K562 (cell line): ENCODE results near the gene PLEK2.

ENCODE experiments used
- CHD4 ChIP-seq: fragments of 200-600 bp; sonication (generic); IDR thresholded peaks from 3 replicates; pipeline ENCODE4 v1.6.1; 2012; ENCODE audit warnings: low read depth, mild to moderate bottlenecking, mixed read lengths, low read length, inconsistent platforms; ENCODE audit not compliant: insufficient read depth, insufficient replicate concordance, poor library complexity, severe bottlenecking
- CTCF ChIP-seq, 3 experiments: IDR thresholded peaks in 2 of 3; conservative IDR thresholded peaks in 1 of 3; 2 replicates each; pipeline ENCODE4 v1.5.1; 2011 to 2012; ENCODE audit warnings: low read length in 3 of 3, mild to moderate bottlenecking in 3 of 3, control low read depth in 2 of 3, improper control_type of control experiment in 1 of 3, inconsistent platforms in 1 of 3, low read depth in 1 of 3, mixed read lengths in 1 of 3, moderate library complexity in 1 of 3; ENCODE audit not compliant: insufficient read depth in 2 of 3
- HDAC2 ChIP-seq: fragments of 450-650 bp; IDR thresholded peaks from 2 replicates; pipeline ENCODE4 v1.6.1; 2016; ENCODE audit warnings: mild to moderate bottlenecking
- NFATC3 ChIP-seq: fragments of 450-650 bp; IDR thresholded peaks from 2 replicates; pipeline ENCODE4 v1.6.1; 2017; ENCODE audit warnings: mild to moderate bottlenecking
- NFYB ChIP-seq: IDR thresholded peaks from 2 replicates; pipeline ENCODE4 v1.6.1; 2011; ENCODE audit warnings: mild to moderate bottlenecking, moderate library complexity; ENCODE audit not compliant: insufficient read length; ENCODE audit errors: extremely low read depth
- NONO ChIP-seq, 2 experiments: fragments of 200-400 bp in 1 of 2; fragments of 450-650 bp in 1 of 2; formaldehyde crosslinking in 1 of 2; IDR thresholded peaks; 2 replicates each; pipeline ENCODE4 v1.6.1; 2017; ENCODE audit warnings: low read depth in 2 of 2, mild to moderate bottlenecking in 2 of 2, moderate library complexity in 2 of 2, low read length in 1 of 2
- POLR2AphosphoS5 ChIP-seq: IDR thresholded peaks from 2 replicates; pipeline ENCODE4 v1.6.1; 2011; ENCODE audit warnings: mild to moderate bottlenecking, low read depth, low read length, moderate library complexity; ENCODE audit not compliant: control insufficient read depth, insufficient read depth
- RFX5 ChIP-seq: IDR thresholded peaks from 2 replicates; pipeline ENCODE4 v1.6.1; 2011; ENCODE audit warnings: low read depth, mild to moderate bottlenecking, improper control_type of control experiment, low read length
- SOX6 ChIP-seq: fragments of 450-650 bp; IDR thresholded peaks from 2 replicates; pipeline ENCODE4 v1.6.1; 2014; ENCODE audit warnings: mild to moderate bottlenecking
- ZEB2 ChIP-seq: fragments of 450-650 bp; IDR thresholded peaks from 2 replicates; pipeline ENCODE4 v1.6.1; 2016
- ZNF274 ChIP-seq: IDR thresholded peaks from 2 replicates; pipeline ENCODE4 v1.6.1; 2011; ENCODE audit warnings: low read depth, mild to moderate bottlenecking, low read length, moderate library complexity, borderline replicate concordance

- TF ChIP-seq CTCF (IDR thresholded peaks at IDR 0.05 in 2 of 3, conservative IDR thresholded peaks at IDR 0.05 in 1 of 3; ENCODE audit: insufficient read depth in 2 of 3, low read depth in 1 of 3, low read length in 3 of 3) (peak; percentile 49 to 99 (median 88)), ZEB2 (no peak), POLR2AphosphoS5 (peak; percentile 83; the same call in 1 of the 2 replicates), CHD4 (no peak), RFX5 (no peak), NFATC3 (no peak), NFYB (no peak), NONO (IDR thresholded peaks at IDR 0.05; ENCODE audit: low read depth in 2 of 2, low read length in 1 of 2) (no peak), HDAC2 (no peak), SOX6 (peak; percentile 53; the same call in 1 of the 2 replicates), ZNF274 (no peak)
These were observed 52.0 kb downstream of the PLEK2 start, which contains the start of the genes ATP6V1D and EIF2S1 for GRCh38 chr14:67359775-67360469.
